Epithelial cell of esophagus (primary cell): ENCODE results near the gene ASIP.

Source experiments
- DNase-seq: peaks from one replicate; pipeline ENCODE4 v3.0.0; 2010; ENCODE audit warnings: low read depth
- H3K4me3 ChIP-seq: 2 replicates; pipeline ENCODE4 v1.5.1; 2011; ENCODE audit warnings: mild to moderate bottlenecking, low read length, control low read depth
- TF ChIP-seq, protein P1 (sequence below): IDR thresholded peaks from 2 replicates; pipeline ENCODE4 v1.5.1; 2011; ENCODE audit warnings: low read depth, mild to moderate bottlenecking, low read length, control low read depth, inconsistent platforms; ENCODE audit not compliant: insufficient read depth; ENCODE audit errors: missing control alignments

The ASIP gene

DNA sequence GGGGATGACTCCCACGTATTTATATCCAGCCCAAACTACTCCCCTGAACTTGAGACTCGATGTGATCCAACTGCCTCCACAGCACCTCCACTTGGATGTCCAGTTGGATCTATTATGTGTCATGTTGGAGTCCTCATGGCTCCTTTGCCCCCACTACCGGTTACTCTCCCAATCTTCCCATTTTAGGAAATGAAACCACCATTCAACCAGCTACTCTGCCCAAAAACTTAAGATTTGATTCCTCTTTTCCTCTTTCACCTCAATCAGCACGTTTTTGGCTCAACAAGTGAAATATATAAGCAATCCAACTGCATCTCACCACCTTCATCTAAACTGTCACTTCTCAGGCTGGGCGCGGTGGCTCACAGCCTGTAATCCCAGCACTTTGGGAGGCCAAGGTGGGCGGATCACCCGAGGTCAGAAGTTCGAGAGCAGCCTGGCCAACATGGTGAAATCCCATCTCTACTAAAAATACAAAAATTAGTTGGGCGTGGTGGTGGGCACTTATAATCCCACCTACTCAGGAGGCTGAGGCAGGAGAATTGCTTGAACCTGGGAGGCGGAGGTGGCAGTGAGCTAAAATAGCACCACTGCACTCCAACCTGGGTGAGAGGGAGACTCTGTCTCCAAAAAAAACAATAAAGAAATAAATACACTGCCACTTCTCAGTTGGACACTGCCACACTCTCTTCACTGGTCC, 58.5 kb downstream of the ASIP start:
- no peak overlapping the region for H3K4me3 ChIP-seq
- TF ChIP-seq, protein P1, sequence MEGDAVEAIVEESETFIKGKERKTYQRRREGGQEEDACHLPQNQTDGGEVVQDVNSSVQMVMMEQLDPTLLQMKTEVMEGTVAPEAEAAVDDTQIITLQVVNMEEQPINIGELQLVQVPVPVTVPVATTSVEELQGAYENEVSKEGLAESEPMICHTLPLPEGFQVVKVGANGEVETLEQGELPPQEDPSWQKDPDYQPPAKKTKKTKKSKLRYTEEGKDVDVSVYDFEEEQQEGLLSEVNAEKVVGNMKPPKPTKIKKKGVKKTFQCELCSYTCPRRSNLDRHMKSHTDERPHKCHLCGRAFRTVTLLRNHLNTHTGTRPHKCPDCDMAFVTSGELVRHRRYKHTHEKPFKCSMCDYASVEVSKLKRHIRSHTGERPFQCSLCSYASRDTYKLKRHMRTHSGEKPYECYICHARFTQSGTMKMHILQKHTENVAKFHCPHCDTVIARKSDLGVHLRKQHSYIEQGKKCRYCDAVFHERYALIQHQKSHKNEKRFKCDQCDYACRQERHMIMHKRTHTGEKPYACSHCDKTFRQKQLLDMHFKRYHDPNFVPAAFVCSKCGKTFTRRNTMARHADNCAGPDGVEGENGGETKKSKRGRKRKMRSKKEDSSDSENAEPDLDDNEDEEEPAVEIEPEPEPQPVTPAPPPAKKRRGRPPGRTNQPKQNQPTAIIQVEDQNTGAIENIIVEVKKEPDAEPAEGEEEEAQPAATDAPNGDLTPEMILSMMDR, result no peak
- no peak for DNase-seq

DNA sequence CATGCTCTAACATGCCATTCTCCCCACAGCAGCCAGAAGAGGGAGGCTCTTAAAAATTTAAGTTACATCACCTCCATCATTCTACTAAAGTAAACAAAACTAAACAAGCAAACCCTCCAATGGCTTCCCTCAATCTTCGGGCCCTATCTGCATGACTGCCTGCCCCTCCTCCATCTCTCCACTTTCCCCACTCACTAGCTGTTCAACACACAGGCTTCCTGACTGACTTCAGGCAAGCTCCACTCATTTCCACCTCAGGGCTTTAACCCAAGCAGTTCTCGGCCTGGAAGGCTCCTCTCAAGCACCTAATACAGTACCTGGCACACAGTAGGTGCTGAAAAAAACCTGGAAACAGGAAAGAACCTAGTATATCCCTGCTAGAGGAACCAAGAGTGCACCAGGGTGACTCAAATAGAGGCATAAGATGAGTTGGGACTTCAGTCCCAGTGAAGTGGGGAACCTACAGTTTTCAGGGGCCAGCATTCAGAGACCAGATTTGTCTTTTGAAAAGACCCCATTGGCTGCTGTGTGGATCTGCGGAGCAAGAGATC, 59.1 kb downstream of the ASIP start:
- peak; percentile 38 for DNase-seq
- TF ChIP-seq, protein P1, result no peak
- no peak overlapping the region for H3K4me3 ChIP-seq

DNA sequence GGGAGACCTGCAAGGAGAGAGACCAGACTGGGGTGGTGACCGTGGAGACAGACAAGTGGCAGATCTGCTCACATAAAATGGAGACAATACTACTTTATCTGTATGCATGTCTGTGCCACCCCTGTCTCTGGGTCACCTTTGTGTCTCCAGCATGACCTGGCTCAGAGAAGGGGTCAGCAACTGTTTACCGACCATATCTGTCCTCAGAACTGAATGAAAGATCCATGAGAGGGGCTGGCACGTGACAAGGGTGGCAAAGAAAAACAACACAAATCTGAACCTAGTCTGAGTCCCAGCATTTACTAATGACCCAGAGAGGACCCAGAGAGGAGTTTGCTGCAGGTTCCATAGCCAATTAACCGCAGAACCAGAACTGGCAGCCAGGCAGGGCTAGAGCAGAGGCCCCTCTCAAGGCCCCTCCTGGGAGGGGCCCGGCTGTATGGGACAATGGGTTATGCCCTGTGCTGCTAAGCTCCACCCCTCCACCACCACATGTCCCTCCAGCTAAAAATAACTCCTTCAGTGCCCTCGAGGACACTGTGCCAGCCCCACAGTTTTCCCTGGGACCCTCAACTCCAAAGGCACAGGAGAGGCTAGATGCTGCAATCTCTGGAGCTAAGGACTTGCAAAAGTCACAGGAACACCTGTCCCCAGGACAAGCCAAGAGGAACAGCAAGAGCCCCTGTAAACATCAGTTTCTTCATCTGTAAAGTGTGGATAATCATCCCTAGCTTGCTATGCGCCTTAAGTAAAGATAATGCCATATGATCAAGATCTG, 59.8 kb downstream of the ASIP start:
- TF ChIP-seq, protein P1, result no peak
- H3K4me3 ChIP-seq, result peak overlapping the region; percentile 89
- DNase-seq, result no peak

DNA sequence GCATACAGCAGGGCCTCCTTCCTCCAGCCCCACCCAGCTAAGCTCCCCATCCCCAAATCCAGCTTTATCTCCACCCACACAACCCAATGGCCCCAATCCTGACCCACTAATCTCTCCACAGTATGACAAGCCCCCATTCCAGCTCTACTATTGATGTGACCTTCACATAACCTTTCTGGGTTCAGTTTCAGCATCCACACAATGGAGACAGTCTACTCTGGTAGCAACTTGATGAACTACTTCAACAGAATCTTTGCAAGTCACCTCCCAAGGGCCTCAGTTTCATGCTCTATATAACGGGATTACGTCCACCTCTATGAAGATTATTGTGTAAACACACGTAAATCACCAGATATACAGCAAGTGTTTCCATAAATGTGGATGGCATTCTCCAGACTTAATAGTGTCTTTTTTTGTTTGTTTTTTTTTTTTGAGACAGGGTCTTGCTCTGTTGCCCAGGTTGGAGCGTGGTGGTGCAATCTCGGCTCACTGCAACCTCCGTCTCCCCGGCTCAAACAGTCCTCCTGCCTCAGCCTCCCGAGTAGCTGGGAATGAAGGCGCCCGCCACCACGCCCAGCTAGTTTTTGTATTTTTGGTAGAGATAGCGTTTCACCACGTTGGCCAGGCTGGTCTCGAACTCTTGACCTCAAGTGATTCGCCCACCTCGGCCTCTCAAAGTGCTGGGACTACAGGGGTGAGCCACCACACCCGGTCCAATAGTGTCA, 60.5 kb downstream of the ASIP start:
- peak overlapping the region; percentile 89 for H3K4me3 ChIP-seq
- DNase-seq, result no peak
- TF ChIP-seq, protein P1, result no peak

DNA sequence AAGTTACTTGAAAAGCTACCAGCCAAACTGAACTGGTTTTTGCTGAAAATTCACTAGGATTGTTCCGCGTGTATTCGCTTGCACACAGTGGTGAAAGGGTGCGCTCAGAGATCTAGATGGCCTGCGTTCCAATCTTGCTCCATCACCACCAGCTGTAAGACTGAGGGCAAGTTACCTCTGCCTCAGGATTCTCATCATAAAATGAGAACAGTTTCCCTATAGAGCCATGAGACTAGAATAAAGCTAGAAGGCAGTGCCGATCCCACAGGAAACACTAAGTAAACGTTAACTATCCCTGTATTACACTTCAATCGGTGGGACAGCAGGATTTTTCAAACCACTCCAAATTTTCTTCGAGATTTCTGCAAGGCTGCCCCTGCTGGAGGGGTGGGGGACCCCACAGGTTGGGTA, 61.1 kb downstream of the ASIP start:
- DNase-seq, result peak; percentile 70
- peak overlapping the region; percentile 89 for H3K4me3 ChIP-seq
- TF ChIP-seq, protein P1, result peak; percentile 7

DNA sequence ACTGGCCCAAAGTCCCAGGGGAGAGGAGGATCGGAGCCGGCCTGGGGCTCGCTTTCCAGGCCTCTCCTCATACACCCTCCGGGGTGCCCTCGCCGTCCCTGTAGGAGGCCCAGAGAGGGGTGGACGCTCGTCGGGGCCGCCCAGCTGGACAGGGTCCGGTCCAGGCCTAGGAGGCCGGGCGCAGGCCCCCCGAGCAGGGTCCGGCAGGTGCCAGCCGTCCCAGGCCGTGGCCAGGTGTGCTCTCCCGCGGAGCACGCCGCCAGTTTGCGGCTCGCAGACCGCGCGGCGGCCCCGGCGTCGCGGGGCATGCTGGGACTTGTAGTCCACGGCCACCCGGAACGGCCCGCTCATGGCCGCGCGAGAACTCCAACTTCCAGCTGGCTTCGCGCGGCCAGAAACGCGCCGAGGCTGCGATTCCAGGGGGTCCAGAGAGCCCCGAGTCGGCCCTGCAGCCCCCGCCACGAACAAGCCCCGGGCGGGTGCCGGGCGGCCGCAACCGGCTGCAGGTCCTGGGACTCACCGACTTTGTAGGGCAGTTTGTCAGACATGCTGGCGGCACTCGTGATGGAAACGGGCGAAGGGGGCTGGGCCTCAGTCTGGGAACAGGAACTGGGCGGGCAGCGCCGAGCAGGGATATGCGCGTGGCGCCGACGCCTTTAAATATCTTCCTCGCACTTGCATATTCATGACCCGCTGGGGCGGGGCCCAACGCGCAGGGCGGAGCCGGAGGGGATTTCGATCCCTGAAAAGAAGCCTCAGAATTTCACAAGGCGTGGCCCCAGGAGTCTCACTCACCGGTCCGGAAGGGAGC, 61.7 kb downstream of the ASIP start, which contains the start of gene AHCY:
Gene AHCY (minus strand): TSS at position 633 of the 811 bp plus-strand sequence. CDS start 85 bp downstream, at position 548.
- DNase-seq, result peak; percentile 99
- peak within 1 kb of the TSS; percentile 89 for H3K4me3 ChIP-seq
- TF ChIP-seq, protein P1, result no peak
